HepG2 (cell line): ENCODE results near the gene NFE2L2.

ENCODE experiments used
- BHLHE40 ChIP-seq: IDR thresholded peaks from 2 replicates; pipeline ENCODE4 v1.6.1; 2011; ENCODE audit warnings: low read length, improper control_type of control experiment
- TF ChIP-seq, protein P1 (sequence below): sonication (generic); formaldehyde crosslinking; IDR thresholded peaks from 2 replicates; pipeline ENCODE4 v1.4.0; 2020; ENCODE audit warnings: missing genetic modification reagents, borderline replicate concordance
- TF ChIP-seq, protein P2 (sequence below): sonication (generic); formaldehyde crosslinking; IDR thresholded peaks from 2 replicates; pipeline ENCODE4 v1.4.0; 2020; ENCODE audit warnings: mild to moderate bottlenecking, low read depth, missing genetic modification reagents
- TF ChIP-seq, protein P3 (sequence below): sonication (generic); formaldehyde crosslinking; IDR thresholded peaks from 2 replicates; pipeline ENCODE4 v1.5.0; 2020; ENCODE audit warnings: mild to moderate bottlenecking, missing genetic modification reagents, moderate library complexity

DNA sequence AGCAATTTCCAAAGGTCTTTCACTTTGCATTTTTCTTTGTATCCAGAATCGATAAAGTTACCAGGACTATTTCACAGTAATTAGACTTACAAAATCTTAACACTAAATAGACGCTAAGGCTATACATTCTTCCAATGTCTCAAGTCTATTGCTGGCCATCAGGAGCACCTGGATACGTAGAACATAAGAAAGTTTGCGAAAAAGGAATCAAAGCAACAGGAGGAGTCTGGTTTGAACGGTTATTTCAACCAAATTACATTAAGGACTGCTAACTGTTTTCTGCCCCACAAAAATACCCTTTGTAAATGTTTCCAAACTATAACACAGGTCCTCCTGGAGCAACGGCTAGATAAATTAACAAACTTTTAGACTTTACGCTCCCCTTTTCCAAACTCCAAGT is 53.4 kb downstream of the NFE2L2 start:
- TF ChIP-seq, protein P1, sequence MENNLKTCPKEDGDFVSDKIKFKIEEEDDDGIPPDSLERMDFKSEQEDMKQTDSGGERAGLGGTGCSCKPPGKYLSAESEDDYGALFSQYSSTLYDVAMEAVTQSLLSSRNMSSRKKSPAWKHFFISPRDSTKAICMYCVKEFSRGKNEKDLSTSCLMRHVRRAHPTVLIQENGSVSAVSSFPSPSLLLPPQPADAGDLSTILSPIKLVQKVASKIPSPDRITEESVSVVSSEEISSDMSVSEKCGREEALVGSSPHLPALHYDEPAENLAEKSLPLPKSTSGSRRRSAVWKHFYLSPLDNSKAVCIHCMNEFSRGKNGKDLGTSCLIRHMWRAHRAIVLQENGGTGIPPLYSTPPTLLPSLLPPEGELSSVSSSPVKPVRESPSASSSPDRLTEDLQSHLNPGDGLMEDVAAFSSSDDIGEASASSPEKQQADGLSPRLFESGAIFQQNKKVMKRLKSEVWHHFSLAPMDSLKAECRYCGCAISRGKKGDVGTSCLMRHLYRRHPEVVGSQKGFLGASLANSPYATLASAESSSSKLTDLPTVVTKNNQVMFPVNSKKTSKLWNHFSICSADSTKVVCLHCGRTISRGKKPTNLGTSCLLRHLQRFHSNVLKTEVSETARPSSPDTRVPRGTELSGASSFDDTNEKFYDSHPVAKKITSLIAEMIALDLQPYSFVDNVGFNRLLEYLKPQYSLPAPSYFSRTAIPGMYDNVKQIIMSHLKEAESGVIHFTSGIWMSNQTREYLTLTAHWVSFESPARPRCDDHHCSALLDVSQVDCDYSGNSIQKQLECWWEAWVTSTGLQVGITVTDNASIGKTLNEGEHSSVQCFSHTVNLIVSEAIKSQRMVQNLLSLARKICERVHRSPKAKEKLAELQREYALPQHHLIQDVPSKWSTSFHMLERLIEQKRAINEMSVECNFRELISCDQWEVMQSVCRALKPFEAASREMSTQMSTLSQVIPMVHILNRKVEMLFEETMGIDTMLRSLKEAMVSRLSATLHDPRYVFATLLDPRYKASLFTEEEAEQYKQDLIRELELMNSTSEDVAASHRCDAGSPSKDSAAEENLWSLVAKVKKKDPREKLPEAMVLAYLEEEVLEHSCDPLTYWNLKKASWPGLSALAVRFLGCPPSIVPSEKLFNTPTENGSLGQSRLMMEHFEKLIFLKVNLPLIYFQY, result no peak
- TF ChIP-seq, protein P2, sequence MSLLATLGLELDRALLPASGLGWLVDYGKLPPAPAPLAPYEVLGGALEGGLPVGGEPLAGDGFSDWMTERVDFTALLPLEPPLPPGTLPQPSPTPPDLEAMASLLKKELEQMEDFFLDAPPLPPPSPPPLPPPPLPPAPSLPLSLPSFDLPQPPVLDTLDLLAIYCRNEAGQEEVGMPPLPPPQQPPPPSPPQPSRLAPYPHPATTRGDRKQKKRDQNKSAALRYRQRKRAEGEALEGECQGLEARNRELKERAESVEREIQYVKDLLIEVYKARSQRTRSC, result no peak
- no peak for TF ChIP-seq BHLHE40
- TF ChIP-seq, protein P3, sequence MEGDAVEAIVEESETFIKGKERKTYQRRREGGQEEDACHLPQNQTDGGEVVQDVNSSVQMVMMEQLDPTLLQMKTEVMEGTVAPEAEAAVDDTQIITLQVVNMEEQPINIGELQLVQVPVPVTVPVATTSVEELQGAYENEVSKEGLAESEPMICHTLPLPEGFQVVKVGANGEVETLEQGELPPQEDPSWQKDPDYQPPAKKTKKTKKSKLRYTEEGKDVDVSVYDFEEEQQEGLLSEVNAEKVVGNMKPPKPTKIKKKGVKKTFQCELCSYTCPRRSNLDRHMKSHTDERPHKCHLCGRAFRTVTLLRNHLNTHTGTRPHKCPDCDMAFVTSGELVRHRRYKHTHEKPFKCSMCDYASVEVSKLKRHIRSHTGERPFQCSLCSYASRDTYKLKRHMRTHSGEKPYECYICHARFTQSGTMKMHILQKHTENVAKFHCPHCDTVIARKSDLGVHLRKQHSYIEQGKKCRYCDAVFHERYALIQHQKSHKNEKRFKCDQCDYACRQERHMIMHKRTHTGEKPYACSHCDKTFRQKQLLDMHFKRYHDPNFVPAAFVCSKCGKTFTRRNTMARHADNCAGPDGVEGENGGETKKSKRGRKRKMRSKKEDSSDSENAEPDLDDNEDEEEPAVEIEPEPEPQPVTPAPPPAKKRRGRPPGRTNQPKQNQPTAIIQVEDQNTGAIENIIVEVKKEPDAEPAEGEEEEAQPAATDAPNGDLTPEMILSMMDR, result no peak
